ENCODE results near the gene ZNF565. TPM values are rescaled to one million over a fixed set of nuclear protein-coding genes. Genes with fewer than 3 reads are reported as not detected.

The ZNF565 gene
- polyA plus RNA-seq, 2 of the 4 experiments (the other 2 are of a cell fraction) = 4.5 to 5.6 TPM

- TF ChIP-seq BCL3 (IDR thresholded peaks at IDR 0.05) (no peak), RCOR1 (IDR thresholded peaks at IDR 0.05; ENCODE audit: low read depth, low read length) (no peak)
These were observed 37.6 kb upstream of the ZNF565 start (continued) for GRCh38 chr19:36252047-36252446.

- POLR2A ChIA-PET = no interaction called here
- CTCF ChIA-PET = no interaction called here
- TF ChIP-seq POLR2A (IDR thresholded peaks at IDR 0.05; ENCODE audit: low read length) = peak; percentile 22; the same call in 1 of the 2 replicates
- TF ChIP-seq CHD4 (IDR thresholded peaks at IDR 0.05; ENCODE audit: borderline replicate concordance) = no peak
- TF ChIP-seq MAX (IDR thresholded peaks at IDR 0.05) = no peak
- no peak for TF ChIP-seq BCL3 (IDR thresholded peaks at IDR 0.05)
- Histone ChIP-seq H3K4me2 (no peak overlapping the region), H3K4me1 (no peaks in the 10 kb centered on the region), H3K27ac (no peak overlapping the region), H3K4me3 (no peak overlapping the region), H3K9me3 (peaks cover 87% of the 10 kb centered on the region)
- FAIRE-seq = no peak
- DNase-seq (ENCODE audit: low read depth in 1 of 2, low spot score in 1 of 2) = no peak
- 81% methylated on average over 29 of the region's 29 CpGs for WGBS (ENCODE audit: missing lambda C conversion rate)
- peak in 1 of 2 experiments; percentile 27; a peak in 1 of 6 replicates for ATAC-seq
These were observed 31.6 kb upstream of the ZNF565 start for GRCh38 chr19:36246006-36246481.

GRCh38 chr19:36245210-36246005, 30.9 kb upstream of the ZNF565 start:
- no peak for FAIRE-seq
- ChIA-PET POLR2A (no interaction called here), CTCF (no interaction called here)

GRCh38 chr19:36244066-36244465, 29.6 kb upstream of the ZNF565 start:
- Histone ChIP-seq H3K27ac (no peak overlapping the region), H3K9me3 (peaks cover 91% of the 10 kb centered on the region), H3K4me2 (no peak overlapping the region), H3K4me1 (no peaks in the 10 kb centered on the region), H3K4me3 (no peak overlapping the region)
- DNase-seq (ENCODE audit: low read depth in 1 of 2, low spot score in 1 of 2) (no peak), FAIRE-seq (no peak), ATAC-seq (no peak)
- ChIA-PET CTCF (no interaction called here), POLR2A (no interaction called here)
- 74% methylated on average over 11 of the region's 11 CpGs for WGBS (ENCODE audit: missing lambda C conversion rate)
- no peak for TF ChIP-seq RARB (CRISPR knock-in tag; IDR thresholded peaks at IDR 0.05)
- no peak for TF ChIP-seq FOSL2 (IDR thresholded peaks at IDR 0.05)
- TF ChIP-seq FOSL2 (CRISPR knock-in tag; IDR thresholded peaks at IDR 0.05) = no peak
- TF ChIP-seq ZC3H11A (IDR thresholded peaks at IDR 0.05) = no peak
- no peak for TF ChIP-seq REST (IDR thresholded peaks at IDR 0.05)
- no peak for TF ChIP-seq MAZ (IDR thresholded peaks at IDR 0.05; ENCODE audit: borderline replicate concordance, low read depth, low read length)
- no peak for TF ChIP-seq MAFK (IDR thresholded peaks at IDR 0.05; ENCODE audit: partially characterized antibody)
- TF ChIP-seq MYC (IDR thresholded peaks at IDR 0.05; ENCODE audit: borderline replicate concordance, low read length) = no peak
- no peak for TF ChIP-seq CBX2 (IDR thresholded peaks at IDR 0.05; ENCODE audit: borderline replicate concordance, low read depth)
- TF ChIP-seq HES2 (IDR thresholded peaks at IDR 0.05) = no peak
- TF ChIP-seq SREBF2 (IDR thresholded peaks at IDR 0.05) = no peak
- TF ChIP-seq ZFP36 (IDR thresholded peaks at IDR 0.05; ENCODE audit: borderline replicate concordance, partially characterized antibody) = no peak
- TF ChIP-seq KDM5A (IDR thresholded peaks at IDR 0.05) = no peak
- no peak for TF ChIP-seq BCL3 (IDR thresholded peaks at IDR 0.05)
- TF ChIP-seq ZNF302 (CRISPR knock-in tag; IDR thresholded peaks at IDR 0.05) = no peak

More at GRCh38 chr19:36245210-36246005, 30.9 kb upstream of the ZNF565 start:
- Histone ChIP-seq H3K4me2 (no peak overlapping the region), H3K9me3 (peaks cover 91% of the 10 kb centered on the region), H3K4me3 (no peak overlapping the region), H3K27ac (no peak overlapping the region), H3K4me1 (no peaks in the 10 kb centered on the region)
- 79% methylated on average over 63 of the region's 63 CpGs for WGBS (ENCODE audit: missing lambda C conversion rate)
- TF ChIP-seq HES2 (IDR thresholded peaks at IDR 0.05) = no peak
- no peak for TF ChIP-seq TP53 (CRISPR knock-in tag; IDR thresholded peaks at IDR 0.05)
- TF ChIP-seq ZC3H11A (IDR thresholded peaks at IDR 0.05) = no peak
- no peak for TF ChIP-seq KDM1A (IDR thresholded peaks at IDR 0.05; ENCODE audit: low read depth)
- no peak for TF ChIP-seq GATA3 (IDR thresholded peaks at IDR 0.05; ENCODE audit: borderline replicate concordance)
- ATAC-seq (no peak), DNase-seq (ENCODE audit: low read depth in 1 of 2, low spot score in 1 of 2) (no peak)

All from A549 (cell line).